Activated CD4-positive, alpha-beta T cell treated with anti-CD3 and anti-CD28 coated beads, Interleukin-2, amount 50 U/mL, for 48 hours (primary cell): ENCODE data around the gene MAGI3.
"Not testable (repeated sequence)": the region's sequence is repeated elsewhere in the genome, so short reads cannot be mapped to it uniquely, and the experiment has no call there.

Experiments
- DNase-seq, 2 experiments: peaks; one replicate each; pipeline ENCODE4 v3.0.0-alpha.2; 2020

MAGI3 gene

GRCh38 chr1:113451710-113452109, 61.4 kb downstream of the MAGI3 start:
- DNase-seq = no peak

DNA sequence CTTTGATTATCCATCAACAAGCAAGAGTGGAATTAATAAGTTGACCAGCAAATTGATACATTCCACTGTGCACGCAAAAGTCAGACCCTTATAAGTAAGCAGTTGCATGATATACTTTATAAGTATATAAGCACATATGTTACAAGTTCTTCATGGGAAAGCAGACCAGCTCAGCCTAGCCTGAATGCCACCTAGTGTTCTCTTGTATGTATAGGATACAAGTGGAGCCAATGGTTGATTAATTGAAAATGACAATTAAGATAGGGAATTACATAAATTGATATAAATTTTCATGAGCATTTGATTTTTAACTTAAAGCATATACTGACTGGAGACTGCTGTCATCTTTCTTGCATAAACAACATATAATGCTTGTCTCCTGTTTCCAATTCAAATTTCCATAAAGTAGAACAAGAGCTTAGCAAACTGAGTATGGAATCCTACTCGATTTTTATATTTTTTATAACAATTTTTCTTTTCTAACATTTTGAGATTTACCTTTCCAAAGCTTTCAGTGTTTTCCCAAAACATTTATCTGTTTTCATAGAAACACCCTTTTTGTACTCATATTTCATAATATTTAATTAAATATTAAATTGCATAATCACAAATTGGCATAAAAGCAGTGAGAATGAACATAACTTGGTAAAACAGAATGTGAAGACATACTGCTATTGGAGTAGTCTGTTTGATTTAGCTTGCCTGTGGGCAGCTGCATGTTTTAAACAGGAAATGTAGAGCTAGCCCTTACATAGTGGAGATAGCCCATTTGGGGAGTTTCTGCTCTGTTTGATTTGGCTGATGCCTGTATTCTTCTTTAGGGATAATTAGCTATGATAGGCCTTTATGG, 62.8 kb downstream of the MAGI3 start:
- peak in 1 of 2 experiments; percentile 4 for DNase-seq

- DNase-seq = no peak
Observed at GRCh38 chr1:113453771-113454083, 63.4 kb downstream of the MAGI3 start.

GRCh38 chr1:113455374-113455773, 65.1 kb downstream of the MAGI3 start:
- DNase-seq = no peak

DNA sequence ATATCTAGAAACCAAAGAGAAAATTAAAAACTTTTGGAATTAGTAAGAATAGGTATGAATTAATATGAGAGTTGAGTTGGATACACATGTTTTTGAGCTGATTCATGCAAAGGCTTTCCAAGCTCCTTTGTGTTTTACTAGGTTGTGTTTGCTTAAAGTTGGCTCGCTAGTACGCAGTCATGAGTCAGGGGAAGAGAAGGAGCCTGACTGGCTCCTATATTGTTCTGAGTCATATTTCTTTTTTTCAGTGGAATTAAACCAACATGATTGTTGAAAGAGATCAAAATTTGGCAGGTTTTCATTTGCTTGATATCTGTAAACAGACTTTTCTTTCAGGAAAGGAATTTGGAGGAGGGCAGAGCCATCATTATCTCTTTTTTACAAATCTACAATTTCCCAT, 66.7 kb downstream of the MAGI3 start:
- DNase-seq = no peak

DNA sequence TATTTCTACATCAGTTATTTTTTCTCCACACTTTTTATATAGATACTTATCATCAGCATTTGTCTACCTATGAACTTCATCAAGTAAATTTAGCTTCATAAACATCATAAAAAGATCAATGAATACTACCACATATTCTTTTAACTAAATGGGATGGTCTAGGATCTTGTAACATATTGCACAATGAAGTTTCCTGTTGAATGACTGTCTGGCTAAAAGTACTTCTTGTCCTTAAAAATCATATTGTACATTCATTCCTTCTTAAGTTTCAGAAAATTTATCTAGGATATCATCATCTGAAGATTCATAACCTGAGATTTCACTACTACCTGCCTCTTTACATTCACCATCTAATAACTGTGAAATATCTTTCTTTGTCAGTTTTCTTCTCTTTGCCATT, 69.0 kb downstream of the MAGI3 start:
- no peak for DNase-seq

- DNase-seq = no peak
Observed at GRCh38 chr1:113467991-113468390, 77.7 kb downstream of the MAGI3 start.

- not testable (repeated sequence) for DNase-seq
Observed at GRCh38 chr1:113478427-113479195, 88.3 kb downstream of the MAGI3 start.

DNA sequence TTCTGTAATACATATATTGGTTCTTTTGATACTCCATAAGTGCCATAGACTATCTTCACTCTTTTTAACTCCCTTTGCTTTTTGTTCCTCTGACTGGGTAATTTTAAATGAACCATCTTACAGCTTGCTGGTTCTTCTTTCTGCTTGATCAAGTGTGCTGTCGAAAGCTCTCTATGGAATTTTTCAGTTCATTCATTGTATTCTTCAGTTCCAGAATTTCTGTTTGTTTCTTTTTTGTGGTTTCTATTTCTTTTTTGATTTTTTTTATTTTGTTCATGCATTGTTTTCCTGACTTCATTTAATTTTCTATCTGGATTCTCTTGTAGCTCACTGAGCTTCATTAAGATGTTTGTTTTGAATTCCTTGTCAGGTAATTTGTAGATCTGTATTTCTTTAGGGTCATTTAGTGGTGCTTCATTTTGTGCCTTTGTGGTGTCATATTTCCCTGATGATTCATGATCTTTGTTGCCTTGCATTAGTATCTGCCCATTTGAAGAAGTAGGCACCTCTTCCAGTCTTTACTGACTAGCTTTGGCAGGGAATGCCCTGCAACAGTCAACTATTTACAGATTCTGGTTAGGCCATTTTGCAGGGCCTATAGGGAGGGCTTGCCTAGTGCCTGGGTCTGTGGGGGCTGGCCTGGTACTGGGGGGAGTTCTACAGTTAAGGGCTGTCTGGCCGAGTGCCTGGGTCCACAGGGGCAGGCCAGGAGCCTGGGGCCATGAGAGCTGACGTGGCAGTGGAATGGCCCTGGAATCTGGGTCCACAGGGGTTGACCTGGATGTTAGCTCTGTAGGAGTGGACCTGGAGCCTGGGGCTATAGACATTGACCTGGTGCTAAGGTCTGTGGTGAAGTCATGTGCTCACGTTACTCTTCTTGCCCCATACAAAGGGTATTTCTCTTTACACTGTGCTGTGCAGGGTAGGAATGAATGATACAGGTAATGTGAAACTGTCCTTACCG, 89.7 kb downstream of the MAGI3 start:
- DNase-seq = no peak

DNA sequence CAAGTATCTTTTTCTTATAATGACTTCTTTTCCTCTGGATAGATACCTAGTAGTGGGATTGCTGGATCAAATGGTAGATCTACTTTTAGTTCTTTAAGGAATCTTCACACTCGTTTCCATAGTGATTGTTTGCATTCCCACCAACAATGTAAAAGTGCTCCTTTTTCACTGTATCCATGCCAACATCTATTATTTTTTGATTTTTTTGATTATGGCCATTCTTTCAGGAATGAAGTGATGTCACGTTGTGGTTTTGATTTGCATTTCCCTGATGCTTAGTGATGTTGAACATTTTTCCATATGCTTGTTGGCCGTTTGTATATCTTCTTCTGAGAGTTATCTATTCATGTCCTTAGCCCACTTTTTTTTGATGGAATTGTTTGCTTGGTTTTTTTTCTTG, 94.8 kb downstream of the MAGI3 start:
- not testable (repeated sequence) for DNase-seq

GRCh38 chr1:113488576-113489177, 98.4 kb downstream of the MAGI3 start:
- no peak for DNase-seq

GRCh38 chr1:113490384-113490783, 100.1 kb downstream of the MAGI3 start:
- no peak for DNase-seq

- no peak for DNase-seq
Observed at GRCh38 chr1:113493533-113493932, 103.2 kb downstream of the MAGI3 start.

DNA sequence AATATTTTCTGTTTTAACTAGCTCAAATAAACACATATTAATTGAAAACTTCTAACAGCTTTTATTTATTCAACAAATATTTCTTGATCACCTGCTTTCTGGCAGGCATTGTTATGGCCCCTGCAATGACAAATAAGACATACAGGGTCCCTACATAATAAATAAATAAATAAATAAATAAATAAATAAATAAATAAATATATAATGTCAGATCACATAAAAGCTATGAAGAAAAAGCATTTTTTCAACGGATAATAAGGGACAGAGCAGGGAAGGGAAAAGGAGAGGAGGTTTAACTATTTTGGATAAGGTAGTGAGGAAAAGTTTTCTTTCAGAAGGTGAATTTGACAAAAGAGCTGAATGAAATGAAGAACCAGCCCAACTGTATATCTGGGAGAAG, 115.0 kb downstream of the MAGI3 start:
- no peak for DNase-seq

GRCh38 chr1:113507552-113508214, 117.4 kb downstream of the MAGI3 start:
- no peak for DNase-seq

GRCh38 chr1:113508364-113509164, 118.2 kb downstream of the MAGI3 start:
- DNase-seq = no peak

- not testable (repeated sequence) for DNase-seq
Observed at GRCh38 chr1:113509766-113510165, 119.5 kb downstream of the MAGI3 start.

DNA sequence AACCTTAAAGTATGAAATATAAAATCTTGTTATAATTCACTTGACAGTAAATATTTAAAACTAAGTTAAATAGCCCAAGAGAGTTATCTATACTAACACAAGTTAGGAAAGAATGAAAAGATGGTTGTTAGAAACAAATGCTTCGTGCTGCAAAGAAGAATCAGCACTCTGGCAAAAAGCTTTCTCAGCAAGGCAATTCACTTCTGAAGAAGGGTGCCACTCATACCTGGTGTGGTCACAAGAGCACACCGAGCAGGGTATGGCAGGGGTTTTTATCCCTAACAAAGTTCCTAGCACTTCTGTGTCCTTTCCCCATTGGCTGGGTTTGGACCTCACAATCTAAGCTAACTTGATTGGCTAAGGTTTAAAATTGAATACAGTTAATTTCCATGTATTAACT, 121.0 kb downstream of the MAGI3 start:
- no peak for DNase-seq

- no peak for DNase-seq
Observed at GRCh38 chr1:113515498-113515897, 125.2 kb downstream of the MAGI3 start.

GRCh38 chr1:113517346-113517745, 127.0 kb downstream of the MAGI3 start:
- no peak for DNase-seq

DNA sequence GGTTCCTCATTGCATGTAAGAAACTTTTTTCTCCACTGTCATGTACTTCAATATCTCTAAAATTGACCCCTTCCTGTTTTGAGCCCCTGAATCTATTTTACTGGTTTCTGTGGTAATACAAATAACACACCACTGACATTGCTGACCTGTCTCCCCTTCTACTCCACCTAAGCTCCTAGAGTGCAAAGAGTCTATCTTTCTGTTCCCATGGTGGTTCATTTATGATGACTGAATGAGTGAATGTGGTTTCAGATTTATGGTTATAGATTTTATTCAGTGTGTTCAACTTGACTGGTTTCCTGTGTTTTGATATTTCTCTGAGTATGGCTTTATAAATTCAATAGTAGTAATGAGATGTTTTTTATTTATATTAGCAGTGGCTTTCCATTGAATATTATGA, 127.7 kb downstream of the MAGI3 start:
- no peak for DNase-seq
